K562 (cell line): Measurements from ENCODE around the gene PPARGC1A. TPM values are rescaled to one million over a fixed set of nuclear protein-coding genes. Genes with fewer than 3 reads are reported as not detected.

Experiments
- ATAC-seq: fragments of 200-7000 bp; cut with Tn5 transposase; 3 replicates; pipeline ENCODE4 v1.9.1; 2020; ENCODE audit warnings: moderate library complexity
- BruUV-seq: library from RNA; stranded (reverse); fragments of 400-500 nt; replicated peaks from 2 replicates; lab custom pipeline; 2021; lab: Mats Ljungman, UMichigan
- CTCF ChIA-PET: fragments of 300-600 bp; formaldehyde crosslinking; extraction: SDS; loops from one replicate; lab custom pipeline; 2021; ENCODE audit warnings: low intra/inter-chr PET ratio; lab: Yijun Ruan, JAX
- POLR2A ChIA-PET: fragments of 300-600, 350-650 bp; sonication (Branson Sonifier 250); formaldehyde crosslinking; extraction: SDS; loops from one replicate; lab custom pipeline; 2021; ENCODE audit warnings: antibody characterized with exemption, inconsistent platforms; lab: Yijun Ruan, JAX
- DNase-seq, 4 experiments: peaks; one replicate each; pipeline versions ENCODE4 v3.0.0 to v3.0.0-alpha.2; 2011 to 2018; ENCODE audit warnings: low spot score in 3 of 4, mixed read lengths in 3 of 4; ENCODE audit errors: extremely low read depth in 1 of 4
- FAIRE-seq: peaks from 2 replicates; lab custom pipeline; 2011; peaks lifted over from hg19 to GRCh38; lab: Jason Lieb, UNC
- H2AFZ ChIP-seq: 2 replicates; pipeline ENCODE4 v1.6.0; 2011; ENCODE audit warnings: low read depth, low read length, control low read depth, inconsistent platforms
- H3K27ac ChIP-seq: fragments of 200-600 bp; 3 replicates; pipeline ENCODE4 v1.8.0; 2011; ENCODE audit warnings: low read depth, mild to moderate bottlenecking, control low read depth, inconsistent platforms, low read length, moderate library complexity, mixed read lengths; ENCODE audit errors: extremely low read depth
- H3K27me3 ChIP-seq, 2 experiments: fragments of 300-600 bp in 1 of 2; 2 replicates in 1 of 2; 3 replicates in 1 of 2; pipeline versions ENCODE4 v1.6.0 to v1.8.0; 2011; ENCODE audit warnings: inconsistent platforms in 2 of 2, low read length in 2 of 2, mild to moderate bottlenecking in 1 of 2, mixed read lengths in 1 of 2, moderate library complexity in 1 of 2; ENCODE audit not compliant: control insufficient read depth in 2 of 2, insufficient read depth in 2 of 2
- H3K36me3 ChIP-seq: fragments of 300-600 bp; 3 replicates; pipeline ENCODE4 v1.8.0; 2011; ENCODE audit warnings: mild to moderate bottlenecking, low read length, inconsistent platforms; ENCODE audit not compliant: control insufficient read depth, insufficient read depth
- H3K4me1 ChIP-seq, 2 experiments: fragments of 200-600 bp in 1 of 2; replicated peaks in 1 of 2; 2 replicates in 1 of 2; 3 replicates in 1 of 2; pipeline versions ENCODE4 v1.5.1 to v1.8.0; 2011; ENCODE audit warnings: inconsistent platforms in 2 of 2, low read length in 2 of 2, mild to moderate bottlenecking in 1 of 2, mixed read lengths in 1 of 2, moderate library complexity in 1 of 2; ENCODE audit not compliant: control insufficient read depth in 2 of 2, insufficient read depth in 2 of 2
- H3K4me2 ChIP-seq: 2 replicates; pipeline ENCODE4 v1.6.1; 2011; ENCODE audit warnings: low read length, control low read depth, inconsistent platforms, mixed read lengths; ENCODE audit not compliant: insufficient read depth
- H3K4me3 ChIP-seq: fragments of 200-600 bp; sonication (generic), shearing (Covaris generic); 2 replicates; pipeline ENCODE4 v1.5.1; 2016; ENCODE audit warnings: control low read depth, inconsistent platforms
- H3K79me2 ChIP-seq: fragments of 200-600 bp; 3 replicates; pipeline ENCODE4 v1.8.0; 2011; ENCODE audit warnings: low read length, inconsistent platforms; ENCODE audit not compliant: control insufficient read depth, insufficient read depth
- H3K9ac ChIP-seq, 2 experiments: 2 replicates each; pipeline versions ENCODE4 v1.6.0 to v1.6.1; 2011; ENCODE audit warnings: low read depth in 2 of 2, low read length in 2 of 2, control low read depth in 1 of 2, inconsistent platforms in 1 of 2, mild to moderate bottlenecking in 1 of 2, mixed read lengths in 1 of 2; ENCODE audit not compliant: insufficient read depth in 1 of 2
- H3K9me1 ChIP-seq: one replicate; pipeline ENCODE4 v1.6.0; 2011; ENCODE audit warnings: inconsistent platforms, mild to moderate bottlenecking, low read length, moderate library complexity; ENCODE audit not compliant: control insufficient read depth, insufficient read depth
- H3K9me3 ChIP-seq: replicated peaks from 2 replicates; pipeline ENCODE4 v1.5.1; 2011; ENCODE audit warnings: low read depth, low read length, inconsistent platforms; ENCODE audit not compliant: control insufficient read depth, insufficient read depth
- H4K20me1 ChIP-seq: replicated peaks from 2 replicates; pipeline ENCODE4 v1.6.1; 2011; ENCODE audit warnings: low read length, inconsistent platforms, mixed read lengths; ENCODE audit not compliant: control insufficient read depth, insufficient read depth
- TAL1 ChIP-seq: fragments of 450-650 bp; IDR thresholded peaks from 2 replicates; pipeline ENCODE4 v1.6.1; 2016; ENCODE audit warnings: mild to moderate bottlenecking
- ZBTB11 ChIP-seq, 3 experiments: fragments of 200-800 bp in 1 of 3; fragments of 250-450 bp in 1 of 3; fragments of 450-650 bp in 1 of 3; sonication (Bioruptor Pico) in 1 of 3; sonication (Bioruptor generic) in 1 of 3; formaldehyde crosslinking in 1 of 3; IDR thresholded peaks; 2 replicates each; pipeline versions ENCODE4 v1.6.1 to v1.8.0; 2016 to 2022; ENCODE audit warnings: mild to moderate bottlenecking in 2 of 3, missing genetic modification characterization in 2 of 3, missing compliant biosample characterization in 1 of 3, moderate library complexity in 1 of 3
- ZNF75A ChIP-seq: fragments of 450-650 bp; formaldehyde crosslinking; IDR thresholded peaks from 2 replicates; pipeline ENCODE4 v1.4.0; 2020; ENCODE audit warnings: mild to moderate bottlenecking
- WGBS: fragments of 100-300 bp; shearing (Covaris generic); methylation state at CpG from one replicate; pipeline ENCODE4 v1.1.6; 2016; ENCODE audit warnings: low coverage, mixed read lengths; ENCODE audit not compliant: insufficient coverage; ENCODE audit errors: missing lambda C conversion rate; 5-methylcytosine and 5-hydroxymethylcytosine counted together
- in situ Hi-C: fragments of 300-500 bp; cut with MboI; formaldehyde crosslinking; loops from 4 replicates; pipeline ENCODE4 v1.15.0; 2018; ENCODE audit warnings: inconsistent platforms, mixed read lengths
- intact Hi-C: fragments of 100-400 bp; cut with micrococcal nuclease; formaldehyde crosslinking; loops from 2 replicates; pipeline ENCODE4 v1.14.2; 2022
- polyA plus RNA-seq, 8 experiments: library from polyadenylated mRNA; depleted of rRNA in 4 of 8; stranded (reverse) in 5 of 8; unstranded in 3 of 8; fragments of >200 nt; fragmentation: Nextera tagmentation in 2 of 8; fragmentation: Illumina TruSeq in 1 of 8; extraction: Ambion mirVana in 2 of 8; extraction: Trizol in 1 of 8; gene quantifications; 2 replicates each; pipeline versions ENCODE4 v1.2.1 to v1.2.3, GENCODE V29; 2011 to 2014; ENCODE audit warnings: inconsistent platforms in 1 of 8, missing spikeins in 1 of 8
- total RNA-seq, 7 experiments: library from RNA; depleted of rRNA in 6 of 7; stranded (reverse); fragments of >200 nt in 6 of 7; fragmentation: Illumina TruSeq in 2 of 7; extraction: Trizol in 2 of 7; gene quantifications; 2 replicates each; pipeline versions ENCODE4 v1.2.1 to v1.2.3, GENCODE V29; 2011 to 2021; ENCODE audit warnings: low replicate concordance in 1 of 7

Gene PPARGC1A
- total and polyA plus RNA-seq, 9 of the 15 experiments (the other 6 are each of a cell fraction or from before 2014, with no cell fraction given), result 0.02 TPM; not detected in 8

GRCh38 chr4:23762551-23762950 is 127.3 kb downstream of the PPARGC1A start:
- Histone ChIP-seq H3K4me3 (no peak overlapping the region), H3K4me2 (no peak overlapping the region), H3K4me1 (no peaks in the 10 kb centered on the region), H3K36me3 (no peaks in the 10 kb centered on the region), H3K9me3 (no peaks in the 10 kb centered on the region), H3K27ac (no peak overlapping the region), H3K9me1 (no peaks in the 10 kb centered on the region), H3K27me3 (no peaks in the 10 kb centered on the region), H4K20me1 (no peaks in the 10 kb centered on the region), H3K9ac (no peak overlapping the region), H2AFZ (no peak overlapping the region), H3K79me2 (no peaks in the 10 kb centered on the region)
- DNase-seq (no peak), FAIRE-seq (no peak), ATAC-seq (no peak)
- in situ Hi-C loops, result no loop called here
- TF ChIP-seq ZBTB11 (CRISPR knock-in tag; IDR thresholded peaks at IDR 0.05) (no peak), TAL1 (no peak), ZNF75A (CRISPR knock-in tag) (no peak)
- ChIA-PET POLR2A (no interaction called here), CTCF (no interaction called here)
- BruUV-seq, result no TSS peak
- intact Hi-C loops, result no loop called here
- 6% methylated on average over 2 of the region's 2 CpGs for WGBS
